GM18520 (cell line): Measurements from ENCODE around the gene PPP6R3.
"Not testable (repeated sequence)": the region's sequence is repeated elsewhere in the genome, so short reads cannot be mapped to it uniquely, and the experiment has no call there.

Source experiments
- ATAC-seq: cut with Tn5 transposase; IDR thresholded peaks from one replicate; pipeline ENCODE4 v1.9.1; 2021; ENCODE audit not compliant: unreplicated experiment

Gene PPP6R3

GRCh38 chr11:68594123-68594522 is 133.6 kb downstream of the PPP6R3 start:
- ATAC-seq = no peak

- no peak for ATAC-seq
These were observed 135.7 kb downstream of the PPP6R3 start for GRCh38 chr11:68596231-68596630.

DNA sequence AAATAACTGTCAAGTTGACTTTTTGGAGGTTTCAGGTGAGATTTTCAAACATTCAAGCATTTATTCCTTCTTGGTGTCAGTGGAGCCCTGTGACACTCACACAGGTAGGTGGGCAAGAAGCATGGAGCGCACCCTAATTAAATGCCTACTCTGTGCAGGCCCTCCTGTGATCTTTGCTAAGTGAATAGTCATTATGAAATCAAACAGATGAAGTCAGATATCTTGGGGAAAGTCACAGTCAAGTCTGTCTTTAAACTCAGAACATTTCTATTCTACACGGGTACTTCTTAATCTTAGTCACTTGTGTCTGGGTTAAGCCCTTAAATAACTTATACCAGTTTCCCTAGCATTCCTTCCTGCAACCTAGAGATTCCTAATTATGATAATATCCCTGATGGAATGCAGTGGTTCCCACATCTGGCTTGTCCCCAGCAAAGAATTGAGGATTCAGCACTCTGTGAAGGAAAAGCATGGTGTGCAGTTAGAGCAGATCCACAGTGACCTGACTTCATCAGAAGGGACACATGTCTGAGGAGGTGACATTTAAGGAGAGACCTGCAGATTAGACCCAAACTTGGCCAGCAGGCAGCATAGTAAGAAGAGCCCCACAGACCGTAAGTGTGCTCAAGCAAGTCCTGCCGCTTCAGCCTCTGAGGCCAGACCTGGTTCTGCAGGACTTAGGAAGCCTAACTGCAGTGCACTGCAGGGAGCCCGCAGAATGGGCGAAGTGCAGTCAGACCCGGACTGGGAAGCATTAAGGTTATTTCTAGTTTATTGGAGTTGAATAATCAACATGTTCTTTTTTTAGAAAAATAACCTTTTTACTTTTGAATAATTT is 138.5 kb downstream of the PPP6R3 start:
- no peak for ATAC-seq

- ATAC-seq = no peak
These were observed 140.6 kb downstream of the PPP6R3 start for GRCh38 chr11:68601147-68601546.

DNA sequence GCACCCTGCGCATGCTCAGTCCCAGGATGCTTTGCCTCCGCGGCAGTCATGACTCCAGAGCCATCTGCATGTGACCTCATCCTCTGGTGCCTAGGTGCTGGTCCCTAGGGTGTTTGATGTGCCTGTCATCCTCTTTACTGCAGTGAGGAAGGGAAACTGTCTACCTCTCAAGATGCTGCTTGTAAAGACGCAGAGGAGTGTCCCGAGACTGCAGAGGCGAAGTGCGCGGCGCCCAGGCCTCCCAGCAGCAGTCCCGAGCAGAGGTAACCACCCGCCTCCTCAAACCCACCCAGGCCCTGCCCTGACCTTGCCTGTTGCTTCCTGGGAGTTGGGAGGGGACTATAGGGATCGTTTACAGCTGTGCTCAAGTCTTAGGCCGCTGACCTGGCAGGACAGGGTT is 149.2 kb downstream of the PPP6R3 start:
- no peak for ATAC-seq

DNA sequence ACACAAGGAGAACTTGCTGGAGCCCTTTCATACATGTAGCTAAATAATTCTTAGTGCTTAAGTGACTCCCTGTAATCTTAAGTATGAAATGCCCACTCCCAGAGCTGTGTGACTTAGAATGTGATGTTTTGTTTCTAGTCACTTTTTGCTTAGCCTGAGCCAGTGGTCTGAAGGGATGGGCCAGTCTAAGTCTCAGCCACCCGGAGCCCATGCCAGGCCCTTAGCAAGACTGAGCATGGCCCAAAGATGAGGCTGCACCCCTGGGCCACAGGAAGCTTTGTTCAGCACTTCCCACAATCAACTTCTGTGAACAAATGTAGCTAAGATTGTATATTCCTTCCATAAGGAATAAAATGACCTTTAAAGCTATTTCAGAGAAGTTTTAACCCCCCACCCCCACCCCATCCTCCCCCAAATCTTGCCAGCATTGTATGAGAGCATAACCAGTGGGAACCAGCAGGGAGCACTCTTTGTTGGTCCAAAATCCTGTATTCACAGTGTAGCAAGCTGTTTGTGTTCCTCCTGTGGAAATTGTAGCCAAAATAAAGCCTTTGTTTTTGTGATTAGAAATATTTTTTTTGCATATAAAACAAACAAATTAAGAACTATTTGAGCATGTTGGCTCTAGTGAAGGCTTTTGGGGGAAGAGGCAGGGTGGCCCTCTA is 150.0 kb downstream of the PPP6R3 start:
- ATAC-seq = no peak

- no peak for ATAC-seq
These were observed 155.1 kb downstream of the PPP6R3 start for GRCh38 chr11:68615657-68616056.

GRCh38 chr11:68617925-68618809 is 157.6 kb downstream of the PPP6R3 start:
- no peak for ATAC-seq

DNA sequence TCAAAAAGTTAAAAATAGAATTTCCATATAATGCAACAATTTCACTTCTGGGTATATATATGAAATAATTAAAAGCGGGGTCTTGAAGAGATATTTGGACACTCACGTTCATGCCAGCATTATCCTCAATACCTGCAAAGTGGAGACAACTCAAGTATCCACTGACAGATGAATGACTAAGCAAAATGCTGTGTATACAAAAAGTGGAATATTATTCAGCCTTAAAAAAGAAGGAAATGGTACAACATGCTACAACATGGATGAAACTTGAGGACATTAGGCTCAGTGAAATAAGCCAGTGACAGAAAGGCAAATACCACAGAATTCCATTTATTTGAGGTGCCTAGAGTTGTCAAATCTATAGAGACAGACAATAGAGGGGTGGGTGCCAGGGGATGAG is 161.3 kb downstream of the PPP6R3 start:
- ATAC-seq = no peak

- not testable (repeated sequence) for ATAC-seq
These were observed 163.2 kb downstream of the PPP6R3 start for GRCh38 chr11:68623706-68624105.

GRCh38 chr11:68625069-68625468 is 164.5 kb downstream of the PPP6R3 start:
- not testable (repeated sequence) for ATAC-seq

GRCh38 chr11:68626236-68626635 is 165.7 kb downstream of the PPP6R3 start:
- not testable (repeated sequence) for ATAC-seq

DNA sequence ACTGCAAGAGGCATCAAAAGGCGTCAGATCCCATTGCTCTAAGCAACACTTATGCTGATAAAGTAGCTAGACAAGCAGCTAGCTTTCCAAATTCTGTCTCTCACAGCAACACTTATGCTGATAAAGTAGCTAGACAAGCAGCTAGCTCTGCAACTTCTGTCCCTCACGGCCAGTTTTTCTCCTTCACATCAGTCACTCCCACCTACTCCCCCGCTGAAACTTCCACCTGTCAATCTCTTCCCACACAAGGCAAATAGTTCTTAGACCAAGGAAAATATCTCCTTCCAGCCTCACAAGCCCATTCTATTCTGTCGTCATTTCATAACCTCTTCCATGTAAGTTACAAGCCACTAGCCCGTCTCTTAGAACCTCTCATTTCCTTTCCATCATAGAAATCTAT is 168.3 kb downstream of the PPP6R3 start:
- ATAC-seq = not testable (repeated sequence)

- ATAC-seq = not testable (repeated sequence)
These were observed 171.8 kb downstream of the PPP6R3 start for GRCh38 chr11:68632375-68632774.

- no peak for ATAC-seq
These were observed 172.2 kb downstream of the PPP6R3 start for GRCh38 chr11:68632802-68633201.

GRCh38 chr11:68634606-68635005 is 174.1 kb downstream of the PPP6R3 start:
- ATAC-seq = not testable (repeated sequence)

DNA sequence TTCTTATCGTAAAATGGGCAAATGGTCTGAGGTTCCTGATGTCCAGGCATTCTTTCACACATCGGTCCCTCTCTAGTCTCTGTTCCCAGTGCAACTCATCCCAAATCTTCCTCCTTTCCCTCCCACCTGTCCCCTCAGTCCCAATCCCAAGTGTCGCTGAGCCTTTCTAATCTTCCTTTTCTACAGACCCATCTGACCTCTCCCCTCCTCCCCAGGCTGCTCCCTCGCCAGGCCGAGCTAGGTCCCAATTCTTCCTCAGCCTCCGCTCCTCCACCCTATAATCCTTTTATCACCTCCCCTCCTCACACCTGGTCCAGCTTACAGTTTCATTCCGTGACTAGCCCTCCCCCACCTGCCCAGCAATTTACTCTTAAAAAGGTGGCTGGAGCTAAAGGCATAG is 174.6 kb downstream of the PPP6R3 start:
- ATAC-seq = not testable (repeated sequence)

GRCh38 chr11:68635883-68636282 is 175.3 kb downstream of the PPP6R3 start:
- not testable (repeated sequence) for ATAC-seq

DNA sequence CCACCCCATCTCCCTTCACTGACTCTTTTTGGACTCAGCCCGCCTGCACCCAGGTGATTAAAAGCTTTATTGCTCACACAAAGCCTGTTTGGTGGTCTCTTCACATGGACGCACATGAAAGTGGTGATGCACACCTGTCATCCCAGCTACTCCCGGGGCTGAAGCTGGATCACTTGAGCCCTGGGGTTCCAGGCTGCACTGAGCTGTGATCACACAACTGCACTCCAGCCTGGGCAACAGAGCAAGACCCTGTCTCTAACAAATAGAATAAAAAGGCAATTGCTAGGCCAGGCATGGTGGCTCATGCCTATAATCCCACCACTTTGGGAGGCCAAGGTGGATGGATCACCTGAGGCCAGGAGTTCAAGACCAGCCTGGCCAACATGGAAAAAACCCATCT is 178.8 kb downstream of the PPP6R3 start:
- not testable (repeated sequence) for ATAC-seq

- ATAC-seq = no peak
These were observed 181.3 kb downstream of the PPP6R3 start for GRCh38 chr11:68641880-68642279.

DNA sequence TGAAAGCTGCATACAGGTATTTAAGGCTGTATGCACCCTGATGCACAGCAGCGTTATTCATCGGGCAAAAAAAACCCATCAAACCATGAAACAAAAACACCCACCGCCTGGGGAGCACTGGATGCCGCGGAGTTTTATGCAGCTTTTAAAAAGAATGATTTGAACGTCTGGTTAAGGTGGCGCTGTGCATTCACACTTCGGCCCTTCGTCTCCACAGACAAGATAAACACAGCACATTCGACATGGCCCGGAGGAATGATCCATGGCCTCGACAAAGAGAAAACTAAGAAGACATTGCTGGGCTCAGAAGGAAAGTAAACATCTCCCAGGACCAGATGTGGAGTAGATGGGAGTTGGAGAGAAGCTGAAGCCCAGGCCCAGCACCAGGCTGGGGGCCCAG is 183.0 kb downstream of the PPP6R3 start:
- ATAC-seq = no peak
